Measurements from ENCODE around the gene TPD52L2. TPM values are rescaled to one million over a fixed set of nuclear protein-coding genes. Genes with fewer than 3 reads are reported as not detected.

TPD52L2 gene
- polyA plus RNA-seq, 6 donors from 2014 or later, result 61.1 to 105 (median 79.9) TPM

GRCh38 chr20:63854069-63854765 lies 10.9 kb upstream of the TPD52L2 start:
- Mint-ChIP-seq H3K36me3 (no peaks in the 10 kb centered on the region), H3K9me3 (peaks cover 0 to 2% (median 0%) of the 10 kb centered on the region in 7 donors), H3K4me1 (peaks cover 28 to 43% (median 39%) of the 10 kb centered on the region in 3 donors), H3K27me3 (peaks cover 14 to 25% (median 22%) of the 10 kb centered on the region in 3 donors), H3K27ac (peak overlapping the region in 1 of 6 donors; percentile 59), H3K4me3 (no peak overlapping the region)
- ATAC-seq (ENCODE audit: low read depth in 2 of 2) (no peak), DNase-seq (no peak)

GRCh38 chr20:63854766-63855362 lies 10.2 kb upstream of the TPD52L2 start:
- H3K27me3 Mint-ChIP-seq, result peaks cover 14 to 25% (median 22%) of the 10 kb centered on the region in 3 donors
- no peaks in the 10 kb centered on the region for H3K36me3 Mint-ChIP-seq
- H3K27ac Mint-ChIP-seq, result no peak overlapping the region
- peaks cover 28 to 45% (median 43%) of the 10 kb centered on the region in 3 donors for H3K4me1 Mint-ChIP-seq
- H3K4me3 Mint-ChIP-seq, result no peak overlapping the region
- ATAC-seq (ENCODE audit: low read depth in 2 of 2), result no peak
- no peak for DNase-seq
- peaks cover 0 to 2% (median 0%) of the 10 kb centered on the region in 7 donors for H3K9me3 Mint-ChIP-seq

GRCh38 chr20:63855363-63856097 lies 9.5 kb upstream of the TPD52L2 start:
- Mint-ChIP-seq H3K27me3 (peaks cover 13 to 23% (median 18%) of the 10 kb centered on the region in 3 donors), H3K4me1 (peaks cover 28 to 48% (median 45%) of the 10 kb centered on the region in 3 donors), H3K9me3 (peaks cover 0 to 2% (median 0%) of the 10 kb centered on the region in 7 donors), H3K4me3 (no peak overlapping the region), H3K27ac (no peak overlapping the region), H3K36me3 (no peaks in the 10 kb centered on the region)
- DNase-seq (no peak), ATAC-seq (ENCODE audit: low read depth in 2 of 2) (no peak)

- Mint-ChIP-seq H3K4me1 (peaks cover 25 to 44% (median 44%) of the 10 kb centered on the region in 3 donors), H3K27me3 (peaks cover 7 to 17% (median 13%) of the 10 kb centered on the region in 3 donors), H3K27ac (no peak overlapping the region), H3K4me3 (no peak overlapping the region), H3K36me3 (no peaks in the 10 kb centered on the region), H3K9me3 (peaks cover 0 to 2% (median 0%) of the 10 kb centered on the region in 7 donors)
- no peak for ATAC-seq (ENCODE audit: low read depth in 2 of 2)
- no peak for DNase-seq
Observed at GRCh38 chr20:63856098-63856511, 9.0 kb upstream of the TPD52L2 start.

- H3K36me3 Mint-ChIP-seq, result no peaks in the 10 kb centered on the region
- ATAC-seq (ENCODE audit: low read depth in 2 of 2), result no peak
- no peaks in the 10 kb centered on the region for H3K27me3 Mint-ChIP-seq
Observed at GRCh38 chr20:63857764-63858392, 7.2 kb upstream of the TPD52L2 start.

GRCh38 chr20:63858393-63859165 lies 6.5 kb upstream of the TPD52L2 start:
- ATAC-seq (ENCODE audit: low read depth in 2 of 2) (peak; percentile 19 to 32), DNase-seq (no peak)
- Mint-ChIP-seq H3K27ac (peak overlapping the region in 5 of 6 donors; percentile 22 to 76 (median 51)), H3K27me3 (no peaks in the 10 kb centered on the region), H3K4me3 (peak overlapping the region in 7 of 8 donors; percentile 61 to 82 (median 75)), H3K9me3 (no peaks in the 10 kb centered on the region), H3K4me1 (peaks cover 30 to 47% (median 46%) of the 10 kb centered on the region in 3 donors), H3K36me3 (no peaks in the 10 kb centered on the region)

More at GRCh38 chr20:63857764-63858392, 7.2 kb upstream of the TPD52L2 start:
- Mint-ChIP-seq H3K9me3 (no peaks in the 10 kb centered on the region), H3K4me3 (peak overlapping the region in 7 of 8 donors; percentile 30 to 75 (median 57)), H3K27ac (no peak overlapping the region), H3K4me1 (peaks cover 25 to 40% (median 39%) of the 10 kb centered on the region in 3 donors)
- no peak for DNase-seq

- Mint-ChIP-seq H3K4me1 (peaks cover 34 to 53% (median 53%) of the 10 kb centered on the region in 3 donors), H3K4me3 (peak overlapping the region in 7 of 8 donors; percentile 61 to 82 (median 75)), H3K36me3 (no peaks in the 10 kb centered on the region), H3K27ac (peak overlapping the region in 4 of 6 donors; percentile 49 to 76 (median 63)), H3K27me3 (no peaks in the 10 kb centered on the region), H3K9me3 (no peaks in the 10 kb centered on the region)
- DNase-seq (no peak), ATAC-seq (ENCODE audit: low read depth in 2 of 2) (no peak)
Observed at GRCh38 chr20:63859166-63859699, 5.8 kb upstream of the TPD52L2 start.

- no peak for DNase-seq
- no peaks in the 10 kb centered on the region for H3K27me3 Mint-ChIP-seq
- H3K36me3 Mint-ChIP-seq, result no peaks in the 10 kb centered on the region
- ATAC-seq (ENCODE audit: low read depth in 2 of 2), result no peak
- H3K4me1 Mint-ChIP-seq, result peaks cover 39 to 57% (median 51%) of the 10 kb centered on the region in 3 donors
- peak overlapping the region in 3 of 8 donors; percentile 40 to 55 (median 42) for H3K4me3 Mint-ChIP-seq
- H3K9me3 Mint-ChIP-seq, result no peaks in the 10 kb centered on the region
- H3K27ac Mint-ChIP-seq, result peak overlapping the region in 3 of 6 donors; percentile 60 to 94 (median 73)
Observed at GRCh38 chr20:63860325-63861051, 4.6 kb upstream of the TPD52L2 start.

GRCh38 chr20:63861365-63861934 lies 3.6 kb upstream of the TPD52L2 start, which contains the start of gene ABHD16B:
Gene ABHD16B, plus strand, starts transcription at chr20:63861498. Its CDS starts 43 bp downstream, at chr20:63861541.
- no peak for ATAC-seq (ENCODE audit: low read depth in 2 of 2)
- peak within 1 kb of the TSS in 4 of 8 donors; percentile 22 to 55 (median 41) for H3K4me3 Mint-ChIP-seq

GRCh38 chr20:63861981-63862901 lies 2.8 kb upstream of the TPD52L2 start:
- H3K4me1 Mint-ChIP-seq, result peaks cover 35 to 62% (median 52%) of the 10 kb centered on the region in 3 donors
- no peaks in the 10 kb centered on the region for H3K36me3 Mint-ChIP-seq
- H3K9me3 Mint-ChIP-seq, result no peaks in the 10 kb centered on the region
- no peak overlapping the region for H3K27ac Mint-ChIP-seq
- no peaks in the 10 kb centered on the region for H3K27me3 Mint-ChIP-seq
- no peak for ATAC-seq (ENCODE audit: low read depth in 2 of 2)
- no peak for DNase-seq
- no peak overlapping the region for H3K4me3 Mint-ChIP-seq

More at GRCh38 chr20:63861365-63861934, 3.6 kb upstream of the TPD52L2 start, which contains the start of gene ABHD16B:
- Mint-ChIP-seq H3K36me3 (no peaks in the 10 kb centered on the region), H3K27ac (peak within 1 kb of the TSS in 2 of 6 donors; percentile 50 to 94), H3K27me3 (no peaks in the 10 kb centered on the region), H3K4me1 (peaks cover 39 to 65% (median 59%) of the 10 kb centered on the region in 3 donors), H3K9me3 (no peaks in the 10 kb centered on the region)
- no peak for DNase-seq
